HG03442 (cell line): ENCODE measurements around the gene FBXL17.

ENCODE experiments used
- ATAC-seq: cut with Tn5 transposase; IDR thresholded peaks from one replicate; pipeline ENCODE4 v1.9.1; 2021; ENCODE audit warnings: mild to moderate bottlenecking, moderate library complexity; ENCODE audit not compliant: unreplicated experiment

FBXL17 gene

DNA sequence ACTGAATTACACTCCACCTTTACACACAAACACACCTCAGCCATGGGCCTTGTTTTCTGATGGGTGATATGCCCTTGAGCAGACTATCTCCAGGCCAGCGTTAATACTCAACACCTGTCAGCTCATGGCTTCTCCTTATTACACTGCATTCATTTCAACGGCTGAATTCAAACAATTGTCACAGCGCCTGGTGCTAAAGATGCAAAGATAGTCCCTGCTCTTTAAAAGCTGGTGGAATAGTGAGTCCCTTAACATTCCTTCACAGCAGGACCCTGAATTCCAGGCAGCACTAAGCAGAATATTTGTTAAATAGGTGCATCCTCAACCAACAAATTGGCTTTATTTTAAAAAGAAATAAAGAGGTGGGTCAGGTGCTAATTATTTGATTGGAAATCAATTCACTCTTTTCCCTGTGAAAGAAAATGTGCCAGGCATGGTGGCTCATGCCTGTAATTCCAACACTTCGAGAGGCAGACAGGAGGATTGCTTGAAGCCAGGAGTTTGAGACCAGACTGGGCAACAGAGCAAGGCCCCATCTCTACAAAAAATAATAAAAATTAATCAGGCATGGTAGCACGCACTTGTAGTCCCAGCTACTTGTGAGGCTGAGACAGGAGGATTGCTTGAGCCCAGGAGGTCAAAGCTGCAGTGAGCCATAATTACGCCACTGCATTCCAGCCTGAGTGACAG, 555.4 kb downstream of the FBXL17 start:
- ATAC-seq = no peak

DNA sequence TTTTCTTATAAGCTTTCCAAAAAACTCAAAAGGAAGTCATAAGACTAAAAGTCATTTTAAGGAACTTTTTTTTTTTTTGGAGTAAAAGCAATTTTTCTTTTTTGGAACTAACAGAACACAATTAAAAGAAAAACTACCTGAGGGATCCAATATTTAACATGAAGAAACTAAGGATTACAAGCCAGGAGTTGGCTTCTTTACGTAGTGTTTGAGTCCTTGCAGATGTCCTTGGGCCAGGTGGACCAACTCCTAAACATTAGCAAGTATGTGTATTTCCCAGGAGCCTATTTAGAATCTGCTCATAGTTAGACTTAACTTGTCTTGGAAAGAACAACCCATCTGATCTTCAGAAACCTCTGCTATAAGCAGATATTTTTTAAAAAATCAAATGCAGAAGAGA, 557.1 kb downstream of the FBXL17 start:
- ATAC-seq = no peak

DNA sequence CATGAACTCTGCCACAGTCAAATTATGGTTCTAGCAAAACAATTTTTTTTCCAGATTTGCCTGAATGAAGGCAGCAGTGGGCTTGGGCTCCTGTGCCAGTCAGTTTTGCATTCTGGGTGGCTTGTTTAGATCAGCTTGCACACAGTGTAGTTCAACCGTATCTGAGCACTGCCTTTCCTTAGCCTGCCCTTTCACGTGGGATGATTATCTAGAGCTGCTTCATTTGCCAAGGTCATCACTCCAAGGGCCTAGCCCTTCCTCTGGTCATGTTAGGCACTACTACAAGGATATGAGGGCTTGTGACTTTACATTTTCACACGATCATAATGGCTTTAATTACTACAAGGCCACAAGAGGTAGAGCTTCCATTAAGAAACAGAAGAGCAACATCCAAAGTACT, 560.6 kb downstream of the FBXL17 start:
- no peak for ATAC-seq

DNA sequence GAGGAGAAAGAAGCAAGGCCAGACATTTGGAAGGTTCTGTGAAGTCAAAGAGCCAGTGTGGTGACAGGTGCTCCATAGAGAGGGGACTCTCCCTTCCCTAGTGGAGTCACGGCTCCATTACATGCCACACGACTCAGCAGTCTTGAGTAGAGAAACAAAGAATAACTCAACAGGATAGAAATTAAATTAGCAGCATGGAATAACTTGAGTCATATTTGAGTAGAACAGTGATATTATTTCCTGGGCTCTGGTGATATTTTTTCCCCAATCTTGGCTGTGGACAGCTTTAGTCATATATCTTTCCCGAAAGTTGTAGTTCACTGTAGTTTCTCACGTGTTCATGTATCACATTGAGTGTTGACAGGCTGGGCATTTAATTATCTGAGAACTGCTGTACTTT, 561.5 kb downstream of the FBXL17 start:
- no peak for ATAC-seq

DNA sequence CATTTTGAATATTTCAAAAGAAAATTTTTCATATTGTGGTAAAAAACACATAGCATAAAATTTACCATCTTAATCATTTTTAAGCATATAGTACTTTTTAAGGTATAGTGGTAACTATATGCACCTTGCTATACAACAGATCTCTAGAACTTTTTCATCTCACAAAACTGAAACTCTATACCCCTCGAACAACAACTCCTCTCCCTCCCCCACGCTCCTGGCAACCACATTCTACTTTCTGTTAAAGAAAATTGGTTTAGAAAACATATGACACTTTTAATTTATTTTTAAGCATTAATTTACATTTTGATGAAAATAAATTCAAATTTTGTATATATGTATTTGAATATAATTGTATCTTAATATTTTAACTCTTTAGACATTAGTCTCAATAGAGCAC, 563.9 kb downstream of the FBXL17 start:
- ATAC-seq = no peak

DNA sequence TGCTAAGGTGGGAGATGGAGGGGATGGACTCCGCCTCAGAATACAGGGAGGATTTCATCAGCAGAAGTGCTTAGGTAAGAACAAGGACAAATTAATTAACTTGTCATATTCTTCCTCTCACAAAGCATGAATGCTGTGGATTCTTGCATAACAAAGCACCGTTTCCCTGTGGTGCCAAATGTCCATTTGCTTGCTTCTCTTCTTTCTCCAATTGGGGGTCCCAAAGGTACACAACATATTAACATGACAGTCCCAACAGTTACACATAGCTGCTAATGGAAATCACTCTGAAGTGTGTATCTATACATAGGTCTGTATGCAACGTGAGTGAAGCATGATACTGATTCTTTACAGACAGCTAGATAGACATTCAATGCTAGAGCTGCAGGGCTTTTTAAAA, 564.5 kb downstream of the FBXL17 start:
- no peak for ATAC-seq

DNA sequence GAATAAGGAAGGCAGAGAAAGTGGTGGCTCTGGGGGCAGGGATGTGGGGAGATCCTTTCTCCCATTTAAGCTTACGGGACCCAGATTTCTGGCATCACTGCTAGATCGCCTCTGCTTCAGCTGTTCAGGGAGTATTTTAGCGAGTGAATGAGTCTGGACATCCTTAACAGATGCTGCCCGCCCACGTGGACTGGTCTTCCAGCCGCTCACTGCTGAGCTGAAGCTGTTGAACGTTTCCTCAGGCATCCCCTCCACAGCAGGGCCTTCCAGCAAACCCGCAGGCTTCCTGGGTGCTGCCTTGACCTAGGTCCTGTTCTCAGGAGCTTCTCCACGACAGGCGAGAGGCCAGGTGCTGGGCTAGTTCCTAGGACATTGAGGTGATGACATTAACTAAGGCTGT, 566.8 kb downstream of the FBXL17 start:
- no peak for ATAC-seq

DNA sequence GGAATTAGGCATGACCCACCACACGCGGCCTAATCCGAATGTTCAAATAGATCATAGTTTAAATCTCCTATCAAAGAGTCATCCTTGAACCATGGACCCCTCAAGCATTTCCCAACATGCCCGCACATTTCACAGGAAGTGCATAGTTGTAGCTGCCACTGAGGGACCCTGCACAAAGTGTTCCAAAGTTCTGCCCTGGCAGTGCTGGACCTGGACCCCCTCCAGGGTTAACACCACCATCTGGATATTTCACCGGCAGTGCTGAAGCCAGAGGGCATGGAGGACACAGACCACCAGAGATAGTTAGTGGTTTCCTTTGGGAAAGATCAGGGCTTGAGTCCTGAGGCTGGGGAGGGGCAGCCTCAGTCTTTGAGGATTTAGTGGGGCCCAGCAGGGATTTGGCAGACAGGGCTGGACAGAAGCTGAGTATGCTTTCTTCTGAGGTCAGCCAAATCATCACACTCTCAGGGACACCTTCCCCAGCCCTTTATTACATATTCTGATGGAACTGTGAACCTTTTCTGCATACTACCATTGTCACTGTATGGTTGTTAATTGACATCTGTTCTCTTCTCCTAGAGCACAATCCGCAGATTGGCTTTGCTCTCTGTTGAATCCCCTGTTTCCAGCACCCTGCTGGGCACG, 567.6 kb downstream of the FBXL17 start:
- no peak for ATAC-seq

DNA sequence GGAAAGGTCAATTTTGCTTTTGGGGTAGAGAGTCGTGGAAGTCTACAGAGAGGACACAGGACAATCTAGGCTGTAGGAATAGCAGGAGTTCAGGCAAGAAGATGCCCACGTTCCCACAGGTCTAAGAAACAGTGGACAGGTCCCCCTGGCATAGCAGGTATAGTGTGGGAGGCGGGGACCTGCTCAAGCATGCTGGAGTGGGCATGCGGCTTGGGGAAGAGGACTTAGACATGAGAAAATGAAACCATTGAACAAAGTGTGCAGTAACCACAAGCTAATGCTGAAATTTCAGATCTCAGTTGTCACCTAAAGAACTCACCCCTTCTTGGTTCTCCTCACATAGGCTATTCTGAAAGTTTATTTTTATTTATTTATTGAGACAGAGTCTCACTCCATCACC, 568.3 kb downstream of the FBXL17 start:
- ATAC-seq = peak; percentile 81

DNA sequence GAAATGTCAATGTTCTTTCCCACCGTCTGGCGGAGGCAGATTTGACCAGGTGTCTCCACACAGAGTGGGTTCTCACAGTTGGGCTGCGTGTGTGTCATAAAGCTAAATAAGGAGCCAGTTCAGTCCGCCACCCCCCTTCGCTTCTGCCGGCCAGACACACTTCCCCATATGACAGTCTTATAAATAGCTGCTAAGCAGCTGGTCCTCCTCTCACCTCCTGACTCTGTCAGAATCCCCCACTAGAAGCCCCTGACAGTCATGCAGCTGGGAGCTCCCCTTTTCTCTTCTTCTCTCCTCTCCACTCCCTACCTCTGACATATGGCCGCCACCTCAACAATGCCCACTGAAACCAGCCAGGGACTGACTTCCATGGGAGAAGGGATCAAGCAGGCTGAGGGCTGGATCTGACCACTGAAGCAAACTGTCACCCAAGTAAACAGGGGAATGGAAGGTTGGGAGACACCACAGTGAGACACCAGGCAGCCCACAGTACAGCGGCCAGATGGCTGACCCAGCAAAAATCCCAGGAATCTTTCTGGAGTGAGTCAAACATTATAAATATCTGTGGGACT, 569.2 kb downstream of the FBXL17 start:
- peak; percentile 90 for ATAC-seq

DNA sequence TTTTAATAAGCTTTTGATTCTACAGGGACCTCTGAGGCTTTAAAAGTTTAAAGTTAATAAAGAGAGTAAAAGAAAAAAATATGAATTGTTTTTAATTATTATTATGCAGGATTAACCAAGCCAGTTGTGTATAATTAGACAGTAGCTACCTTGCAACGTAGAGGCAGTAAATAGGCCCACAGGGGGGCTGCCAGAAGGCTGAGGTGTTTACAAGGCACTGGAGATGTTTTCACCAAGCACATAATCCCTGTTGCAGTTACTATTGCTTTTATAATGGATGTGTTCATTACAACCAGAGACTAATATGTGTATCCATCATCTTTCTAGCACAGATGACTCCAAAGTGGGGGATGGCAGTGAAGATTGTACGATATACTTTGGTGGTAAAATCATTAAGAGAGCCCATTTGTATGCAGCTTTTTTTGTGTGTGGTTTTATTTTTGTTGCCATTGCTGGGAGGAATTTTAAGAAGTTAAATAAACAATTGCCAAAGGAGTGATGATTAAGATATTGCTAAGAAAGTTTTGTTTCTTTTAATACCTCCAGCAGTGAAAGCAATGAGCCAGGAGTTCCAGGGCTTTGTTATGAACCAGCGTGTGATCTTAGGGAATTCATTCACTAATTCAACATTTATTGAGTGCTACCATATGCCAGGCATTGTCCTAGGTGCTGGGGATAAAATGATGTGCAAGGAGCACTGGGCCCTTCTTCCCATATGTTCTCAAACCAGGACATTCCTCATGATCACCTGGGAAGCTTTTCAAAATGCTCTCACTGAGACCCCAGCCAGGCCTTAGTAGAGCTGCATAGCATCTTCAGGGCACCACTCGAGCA, 572.5 kb downstream of the FBXL17 start:
- no peak for ATAC-seq
